Measurements from ENCODE around the gene MAP3K2.

MAP3K2 gene

GRCh38 chr2:127419448-127420038 is 31.8 kb upstream of the MAP3K2 start:
- Histone ChIP-seq H3K79me2 (ENCODE audit: control insufficient read depth, low read length) (no peaks in the 10 kb centered on the region), H3K27ac (ENCODE audit: low read depth, low read length) (no peak overlapping the region), H3K4me3 (ENCODE audit: low read length) (no peak overlapping the region), H3K27me3 (ENCODE audit: control insufficient read depth, low read length) (peaks cover 29% of the 10 kb centered on the region), H3K4me1 (ENCODE audit: control insufficient read depth, low read length) (peaks cover 30% of the 10 kb centered on the region), H3K9me2 (replicated peaks; ENCODE audit: control insufficient read depth, low read length) (no peaks in the 10 kb centered on the region), H3K4me2 (ENCODE audit: low read length) (no peak overlapping the region), H3K36me3 (ENCODE audit: control insufficient read depth, low read length) (no peaks in the 10 kb centered on the region), H3K9me3 (ENCODE audit: control insufficient read depth, insufficient read depth, low read length) (no peaks in the 10 kb centered on the region), H3F3A (ENCODE audit: control insufficient read depth, insufficient read depth) (no peaks in the 10 kb centered on the region), H4K20me1 (ENCODE audit: control insufficient read depth, insufficient read depth, low read depth, low read length) (no peaks in the 10 kb centered on the region)
- TF ChIP-seq EZH2phosphoT487 (IDR thresholded peaks at IDR 0.05; ENCODE audit: borderline replicate concordance, low read length) (no peak), CTCF (IDR thresholded peaks at IDR 0.05; ENCODE audit: low read depth, low read length, poor library complexity, severe bottlenecking) (no peak)

- Histone ChIP-seq H3K27ac (ENCODE audit: low read depth, low read length) (no peak overlapping the region), H3F3A (ENCODE audit: control insufficient read depth, insufficient read depth) (no peaks in the 10 kb centered on the region), H3K36me3 (ENCODE audit: control insufficient read depth, low read length) (no peaks in the 10 kb centered on the region), H3K9me2 (replicated peaks; ENCODE audit: control insufficient read depth, low read length) (no peaks in the 10 kb centered on the region), H3K4me3 (ENCODE audit: low read length) (no peak overlapping the region), H3K4me1 (ENCODE audit: control insufficient read depth, low read length) (peaks cover 29% of the 10 kb centered on the region), H3K4me2 (ENCODE audit: low read length) (no peak overlapping the region), H3K9me3 (ENCODE audit: control insufficient read depth, insufficient read depth, low read length) (no peaks in the 10 kb centered on the region), H3K27me3 (ENCODE audit: control insufficient read depth, low read length) (peaks cover 29% of the 10 kb centered on the region), H4K20me1 (ENCODE audit: control insufficient read depth, insufficient read depth, low read depth, low read length) (no peaks in the 10 kb centered on the region), H3K79me2 (ENCODE audit: control insufficient read depth, low read length) (no peaks in the 10 kb centered on the region)
- TF ChIP-seq CTCF (IDR thresholded peaks at IDR 0.05; ENCODE audit: low read depth, low read length, poor library complexity, severe bottlenecking) (no peak), EZH2phosphoT487 (IDR thresholded peaks at IDR 0.05; ENCODE audit: borderline replicate concordance, low read length) (no peak)
Observed at GRCh38 chr2:127419112-127419430, 31.3 kb upstream of the MAP3K2 start.

GRCh38 chr2:127418300-127419111 is 30.7 kb upstream of the MAP3K2 start, which contains the start of gene PROC:
Gene PROC, plus strand, starts transcription at chr2:127418427. Its CDS starts 1,516 bp downstream, at chr2:127419943.
- Histone ChIP-seq H3K27me3 (ENCODE audit: control insufficient read depth, low read length) (peaks cover 28% of the 10 kb centered on the region), H3K36me3 (ENCODE audit: control insufficient read depth, low read length) (no peaks in the 10 kb centered on the region), H3K4me3 (ENCODE audit: low read length) (no peak within 1 kb of the TSS), H4K20me1 (ENCODE audit: control insufficient read depth, insufficient read depth, low read depth, low read length) (no peaks in the 10 kb centered on the region), H3K79me2 (ENCODE audit: control insufficient read depth, low read length) (no peaks in the 10 kb centered on the region), H3K9me3 (ENCODE audit: control insufficient read depth, insufficient read depth, low read length) (no peaks in the 10 kb centered on the region), H3K4me1 (ENCODE audit: control insufficient read depth, low read length) (peaks cover 27% of the 10 kb centered on the region), H3K9me2 (replicated peaks; ENCODE audit: control insufficient read depth, low read length) (no peaks in the 10 kb centered on the region), H3K4me2 (ENCODE audit: low read length) (no peak within 1 kb of the TSS), H3K27ac (ENCODE audit: low read depth, low read length) (no peak within 1 kb of the TSS), H3F3A (ENCODE audit: control insufficient read depth, insufficient read depth) (no peaks in the 10 kb centered on the region)
- no peak for TF ChIP-seq EZH2phosphoT487 (IDR thresholded peaks at IDR 0.05; ENCODE audit: borderline replicate concordance, low read length)
- TF ChIP-seq CTCF (IDR thresholded peaks at IDR 0.05; ENCODE audit: low read depth, low read length, poor library complexity, severe bottlenecking), result no peak
